GM12874 (cell line): ENCODE results near the gene MSANTD3.

ENCODE experiments used
- CTCF ChIP-seq: IDR thresholded peaks from 2 replicates; pipeline ENCODE4 v1.5.1; 2011; ENCODE audit warnings: low read depth, mild to moderate bottlenecking, control low read depth, low read length, moderate library complexity; ENCODE audit not compliant: insufficient read depth

Gene MSANTD3

GRCh38 chr9:100436571-100436970 is 9.6 kb downstream of the MSANTD3 start:
- TF ChIP-seq CTCF: no peak

GRCh38 chr9:100437860-100438805 is 11.2 kb downstream of the MSANTD3 start:
- TF ChIP-seq CTCF: peak; percentile 85

- TF ChIP-seq CTCF: no peak
Observed at GRCh38 chr9:100440071-100440470, 13.1 kb downstream of the MSANTD3 start.

- TF ChIP-seq CTCF: no peak
Observed at GRCh38 chr9:100441911-100442361, 15.0 kb downstream of the MSANTD3 start.

- TF ChIP-seq CTCF: no peak
Observed at GRCh38 chr9:100443781-100444768, 17.1 kb downstream of the MSANTD3 start.

- no peak for TF ChIP-seq CTCF
Observed at GRCh38 chr9:100445161-100445902, 18.4 kb downstream of the MSANTD3 start.
